ENCODE data around the gene FOXB2. TPM values are rescaled to one million over a fixed set of nuclear protein-coding genes. Genes with fewer than 3 reads are reported as not detected.

FOXB2 gene
- polyA plus RNA-seq, 1 of the 3 experiments (the other 2 are of a cell fraction), result not detected

DNA sequence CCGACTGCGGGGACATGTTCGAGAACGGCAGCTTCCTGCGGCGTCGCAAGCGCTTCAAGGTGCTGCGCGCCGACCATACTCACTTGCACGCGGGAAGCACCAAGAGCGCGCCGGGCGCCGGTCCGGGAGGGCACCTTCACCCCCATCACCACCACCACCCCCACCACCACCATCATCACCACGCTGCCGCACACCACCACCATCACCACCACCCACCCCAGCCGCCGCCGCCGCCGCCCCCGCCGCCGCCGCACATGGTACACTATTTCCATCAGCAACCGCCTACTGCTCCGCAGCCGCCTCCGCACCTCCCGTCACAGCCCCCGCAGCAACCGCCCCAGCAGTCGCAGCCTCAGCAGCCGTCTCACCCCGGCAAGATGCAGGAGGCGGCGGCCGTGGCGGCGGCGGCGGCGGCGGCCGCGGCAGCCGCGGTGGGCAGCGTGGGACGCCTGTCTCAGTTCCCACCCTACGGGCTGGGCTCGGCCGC, 514 bp downstream of the FOXB2 start:
- Histone ChIP-seq H3F3A (replicated peaks; ENCODE audit: insufficient read depth) (no peaks in the 10 kb centered on the region), H4K20me1 (ENCODE audit: insufficient read depth) (no peaks in the 10 kb centered on the region), H2AFZ (ENCODE audit: low read depth) (no peak overlapping the region), H3K9me2 (no peaks in the 10 kb centered on the region), H3K9ac (no peak overlapping the region), H3K79me2 (ENCODE audit: insufficient read depth) (no peaks in the 10 kb centered on the region), H3K27ac (ENCODE audit: low read depth in 2 of 2, low read length in 1 of 2) (no peak overlapping the region), H3K4me3 (ENCODE audit: low read depth in 2 of 2, low read length in 1 of 2) (no peak overlapping the region), H3K4me2 (no peak overlapping the region), H3K36me3 (replicated peaks in 1 of 2; ENCODE audit: control insufficient read depth in 1 of 2, insufficient read depth in 2 of 2, low read length in 1 of 2) (no peaks in the 10 kb centered on the region), H3K4me1 (ENCODE audit: control insufficient read depth in 1 of 2, insufficient read depth in 2 of 2, low read depth in 1 of 2, low read length in 1 of 2) (no peaks in the 10 kb centered on the region; a peak in 1 of 4 replicates), H3K27me3 (ENCODE audit: insufficient read depth) (peaks cover 96% of the 10 kb centered on the region), H3K9me3 (no peaks in the 10 kb centered on the region)
- ChIA-PET CTCF (no interaction called here), POLR2A (no interaction called here)
- TF ChIP-seq ELF1 (IDR thresholded peaks at IDR 0.05) (no peak), TEAD4 (IDR thresholded peaks at IDR 0.05; ENCODE audit: borderline replicate concordance, insufficient read depth) (no peak), TAF1 (IDR thresholded peaks at IDR 0.05; ENCODE audit: borderline replicate concordance, low read depth, low read length) (no peak), EP300 (IDR thresholded peaks at IDR 0.05; ENCODE audit: borderline replicate concordance in 1 of 2, low read depth in 1 of 2, low read length in 1 of 2) (no peak), RXRA (IDR thresholded peaks at IDR 0.05; ENCODE audit: borderline replicate concordance, low read depth) (no peak), RFX5 (IDR thresholded peaks at IDR 0.05; ENCODE audit: low read length) (no peak), FOXJ3 (CRISPR knock-in tag; IDR thresholded peaks at IDR 0.05) (no peak), SMC3 (IDR thresholded peaks at IDR 0.05; ENCODE audit: low read depth, low read length) (no peak), JUND (IDR thresholded peaks at IDR 0.05) (no peak), RCOR1 (IDR thresholded peaks at IDR 0.05; ENCODE audit: low read length) (no peak), POLR2AphosphoS5 (IDR thresholded peaks at IDR 0.05; ENCODE audit: low read depth, low read length) (no peak), ZBTB33 (IDR thresholded peaks at IDR 0.05; ENCODE audit: borderline replicate concordance, low read depth) (no peak), GABPA (IDR thresholded peaks at IDR 0.05; ENCODE audit: low read depth) (no peak)
- TF ChIP-seq, protein P1, sequence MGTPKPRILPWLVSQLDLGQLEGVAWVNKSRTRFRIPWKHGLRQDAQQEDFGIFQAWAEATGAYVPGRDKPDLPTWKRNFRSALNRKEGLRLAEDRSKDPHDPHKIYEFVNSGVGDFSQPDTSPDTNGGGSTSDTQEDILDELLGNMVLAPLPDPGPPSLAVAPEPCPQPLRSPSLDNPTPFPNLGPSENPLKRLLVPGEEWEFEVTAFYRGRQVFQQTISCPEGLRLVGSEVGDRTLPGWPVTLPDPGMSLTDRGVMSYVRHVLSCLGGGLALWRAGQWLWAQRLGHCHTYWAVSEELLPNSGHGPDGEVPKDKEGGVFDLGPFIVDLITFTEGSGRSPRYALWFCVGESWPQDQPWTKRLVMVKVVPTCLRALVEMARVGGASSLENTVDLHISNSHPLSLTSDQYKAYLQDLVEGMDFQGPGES (IDR thresholded peaks at IDR 0.05; ENCODE audit: low read depth, low read length), result no peak
- TF ChIP-seq, protein P2, sequence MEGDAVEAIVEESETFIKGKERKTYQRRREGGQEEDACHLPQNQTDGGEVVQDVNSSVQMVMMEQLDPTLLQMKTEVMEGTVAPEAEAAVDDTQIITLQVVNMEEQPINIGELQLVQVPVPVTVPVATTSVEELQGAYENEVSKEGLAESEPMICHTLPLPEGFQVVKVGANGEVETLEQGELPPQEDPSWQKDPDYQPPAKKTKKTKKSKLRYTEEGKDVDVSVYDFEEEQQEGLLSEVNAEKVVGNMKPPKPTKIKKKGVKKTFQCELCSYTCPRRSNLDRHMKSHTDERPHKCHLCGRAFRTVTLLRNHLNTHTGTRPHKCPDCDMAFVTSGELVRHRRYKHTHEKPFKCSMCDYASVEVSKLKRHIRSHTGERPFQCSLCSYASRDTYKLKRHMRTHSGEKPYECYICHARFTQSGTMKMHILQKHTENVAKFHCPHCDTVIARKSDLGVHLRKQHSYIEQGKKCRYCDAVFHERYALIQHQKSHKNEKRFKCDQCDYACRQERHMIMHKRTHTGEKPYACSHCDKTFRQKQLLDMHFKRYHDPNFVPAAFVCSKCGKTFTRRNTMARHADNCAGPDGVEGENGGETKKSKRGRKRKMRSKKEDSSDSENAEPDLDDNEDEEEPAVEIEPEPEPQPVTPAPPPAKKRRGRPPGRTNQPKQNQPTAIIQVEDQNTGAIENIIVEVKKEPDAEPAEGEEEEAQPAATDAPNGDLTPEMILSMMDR (IDR thresholded peaks at IDR 0.05), result no peak
- TF ChIP-seq, protein P3, sequence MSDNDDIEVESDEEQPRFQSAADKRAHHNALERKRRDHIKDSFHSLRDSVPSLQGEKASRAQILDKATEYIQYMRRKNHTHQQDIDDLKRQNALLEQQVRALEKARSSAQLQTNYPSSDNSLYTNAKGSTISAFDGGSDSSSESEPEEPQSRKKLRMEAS (IDR thresholded peaks at IDR 0.05; ENCODE audit: low read depth), result no peak
- no peak for DNase-seq
- WGBS (ENCODE audit: low lambda C conversion rate), result 2% methylated on average over 27 of the region's 58 CpGs
